ENCODE results near the gene NUP50.

NUP50 gene

GRCh38 chr22:45196926-45197605, 33.3 kb downstream of the NUP50 start:
- DNase-seq: no peak

GRCh38 chr22:45197606-45198462, 34.1 kb downstream of the NUP50 start:
- DNase-seq: no peak

- DNase-seq: no peak
Measured at GRCh38 chr22:45198463-45198795, 34.7 kb downstream of the NUP50 start.

- no peak for DNase-seq
Measured at GRCh38 chr22:45199723-45200122, 36.0 kb downstream of the NUP50 start.

GRCh38 chr22:45200230-45200629, 36.5 kb downstream of the NUP50 start:
- DNase-seq: no peak

GRCh38 chr22:45200860-45201511, 37.3 kb downstream of the NUP50 start:
- no peak for DNase-seq

GRCh38 chr22:45201678-45202332, 38.1 kb downstream of the NUP50 start:
- DNase-seq: no peak

GRCh38 chr22:45202333-45203149, 38.8 kb downstream of the NUP50 start:
- no peak for DNase-seq

GRCh38 chr22:45203150-45203951, 39.6 kb downstream of the NUP50 start:
- no peak for DNase-seq

- DNase-seq: no peak
Measured at GRCh38 chr22:45204241-45204640, 40.5 kb downstream of the NUP50 start.

GRCh38 chr22:45204819-45205218, 41.1 kb downstream of the NUP50 start:
- no peak for DNase-seq

GRCh38 chr22:45205276-45205925, 41.7 kb downstream of the NUP50 start:
- DNase-seq: no peak

- DNase-seq: no peak
Measured at GRCh38 chr22:45206233-45206632, 42.5 kb downstream of the NUP50 start.

GRCh38 chr22:45207533-45207932, 43.8 kb downstream of the NUP50 start:
- DNase-seq: no peak

- DNase-seq: no peak
Measured at GRCh38 chr22:45207981-45208664, 44.4 kb downstream of the NUP50 start.

- no peak for DNase-seq
Measured at GRCh38 chr22:45208696-45208992, 44.9 kb downstream of the NUP50 start.

GRCh38 chr22:45208993-45209838, 45.5 kb downstream of the NUP50 start:
- no peak for DNase-seq

- no peak for DNase-seq
Measured at GRCh38 chr22:45210174-45210573, 46.4 kb downstream of the NUP50 start.

GRCh38 chr22:45210577-45210976, 46.9 kb downstream of the NUP50 start:
- no peak for DNase-seq

GRCh38 chr22:45210991-45211390, 47.3 kb downstream of the NUP50 start:
- no peak for DNase-seq

Measured in KG1 (cell line).